Measurements from ENCODE around the gene TLCD1. TPM values are rescaled to one million over a fixed set of nuclear protein-coding genes. Genes with fewer than 3 reads are reported as not detected.

TLCD1 gene
- total RNA-seq, 1 experiment from 2014 or later = 7.1 TPM

GRCh38 chr17:28711723-28712031 lies 14.4 kb downstream of the TLCD1 start, which contains the start of gene PROCA1:
Gene PROCA1, minus strand, starts transcription at chr17:28711888. Its CDS starts 228 bp downstream, at chr17:28711660.
- peaks cover 15% of the 10 kb centered on the region for H3K79me2 ChIP-seq (ENCODE audit: low read length)
- no peaks in the 10 kb centered on the region for H3K9me3 ChIP-seq (ENCODE audit: low read length)
- H3K4me2 ChIP-seq (ENCODE audit: low read length) = peak within 1 kb of the TSS; percentile 94
- TF ChIP-seq EZH2 (IDR thresholded peaks at IDR 0.05; ENCODE audit: low read length, unreplicated experiment) (no peak), CTCF (conservative IDR thresholded peaks at IDR 0.05; ENCODE audit: low read depth, low read length) (no peak)
- H3K9me2 ChIP-seq (replicated peaks; ENCODE audit: low read length) = no peaks in the 10 kb centered on the region
- peak within 1 kb of the TSS; percentile 74 for H3K4me3 ChIP-seq (ENCODE audit: low read length)
- H3K36me3 ChIP-seq (ENCODE audit: low read depth, low read length) = peaks cover 10% of the 10 kb centered on the region; the same call in 1 of the 2 replicates
- ATAC-seq = no peak
- ChIA-PET POLR2A (ENCODE audit: unreplicated experiment) (interaction anchor here (0.5 to 0.9 kb wide), 5 partner anchors 8 to 23 kb away, joined by 6 to 10 read pairs (median 9); partner anchors contain the start of gene RPL23A), CTCF (interaction anchor here (1.0 kb wide), 1 partner anchor 67 kb away, joined by 8 read pairs; the partner anchor contains the start of gene BLTP2)
- H3K27ac ChIP-seq (ENCODE audit: low read length) = peak within 1 kb of the TSS; percentile 70
- peak within 1 kb of the TSS; percentile 81 for H3K9ac ChIP-seq (ENCODE audit: low read length)
- H3K4me1 ChIP-seq (ENCODE audit: insufficient read depth, low read length) = peaks cover 10% of the 10 kb centered on the region; the same call in 1 of the 2 replicates
- no TSS peak for BruUV-seq (replicated peaks)
- H4K20me1 ChIP-seq (ENCODE audit: low read length) = no peaks in the 10 kb centered on the region; the same call in 1 of the 2 replicates
- H3K27me3 ChIP-seq (ENCODE audit: low read length) = no peaks in the 10 kb centered on the region
- no peak for DNase-seq
- no peaks in the 10 kb centered on the region for H3F3A ChIP-seq (ENCODE audit: low read length, unreplicated experiment)
- intact Hi-C loops (cut with micrococcal nuclease) = loop anchor here (10.0 kb wide), 1 partner anchor 67 kb away; the partner anchor contains the start of gene BLTP2
- peak within 1 kb of the TSS; percentile 85 for H2AFZ ChIP-seq (ENCODE audit: low read length)

GRCh38 chr17:28710861-28711722 lies 14.9 kb downstream of the TLCD1 start:
- H3K4me1 ChIP-seq (ENCODE audit: insufficient read depth, low read length) = peaks cover 4% of the 10 kb centered on the region; the same call in 1 of the 2 replicates
- H3K9me3 ChIP-seq (ENCODE audit: low read length) = no peaks in the 10 kb centered on the region
- ATAC-seq = peak; percentile 96
- peak; percentile 87 for DNase-seq
- H3K4me3 ChIP-seq (ENCODE audit: low read length) = peak overlapping the region; percentile 74
- H3K79me2 ChIP-seq (ENCODE audit: low read length) = peaks cover 9% of the 10 kb centered on the region
- peaks cover 10% of the 10 kb centered on the region; the same call in 1 of the 2 replicates for H3K36me3 ChIP-seq (ENCODE audit: low read depth, low read length)
- CTCF ChIA-PET = interaction anchor here (0.6 to 1.0 kb wide), 2 partner anchors 66 to 165 kb away, joined by 3 to 8 read pairs; partner anchors contain the start of gene BLTP2
- intact Hi-C loops (cut with micrococcal nuclease) = loop anchor here (10.0 kb wide), 1 partner anchor 66 kb away; the partner anchor contains the start of gene BLTP2
- no peaks in the 10 kb centered on the region; the same call in 1 of the 2 replicates for H4K20me1 ChIP-seq (ENCODE audit: low read length)
- H3K27ac ChIP-seq (ENCODE audit: low read length) = peak overlapping the region; percentile 70
- no peaks in the 10 kb centered on the region for H3K9me2 ChIP-seq (replicated peaks; ENCODE audit: low read length)
- no peaks in the 10 kb centered on the region for H3K27me3 ChIP-seq (ENCODE audit: low read length)
- H3F3A ChIP-seq (ENCODE audit: low read length, unreplicated experiment) = no peaks in the 10 kb centered on the region
- TF ChIP-seq EZH2 (IDR thresholded peaks at IDR 0.05; ENCODE audit: low read length, unreplicated experiment) = no peak
- TF ChIP-seq CTCF (conservative IDR thresholded peaks at IDR 0.05; ENCODE audit: low read depth, low read length) = no peak
- TF ChIP-seq EZH2phosphoT487 (IDR thresholded peaks at IDR 0.05; ENCODE audit: borderline replicate concordance, low read length) = no peak
- peak overlapping the region; percentile 81 for H3K9ac ChIP-seq (ENCODE audit: low read length)
- POLR2A ChIA-PET (ENCODE audit: unreplicated experiment) = interaction anchor here (0.5 to 0.9 kb wide), 5 partner anchors 9 to 111 kb away, joined by 5 to 9 read pairs (median 6); partner anchors contain the start of gene RPL23A
- BruUV-seq (replicated peaks) = no TSS peak
- H3K4me2 ChIP-seq (ENCODE audit: low read length) = peak overlapping the region; percentile 94
- peak overlapping the region; percentile 85 for H2AFZ ChIP-seq (ENCODE audit: low read length)

All from PC-3 (cell line).